ENCODE results near the gene SLC35F1.

Gene SLC35F1

GRCh38 chr6:117911660-117912059, 4.6 kb downstream of the SLC35F1 start:
- no peak for TF ChIP-seq CTCF (IDR thresholded peaks at IDR 0.05; ENCODE audit: insufficient read depth, low read depth, low read length, missing control alignments)
- DNase-seq (ENCODE audit: low read depth), result no peak

DNA sequence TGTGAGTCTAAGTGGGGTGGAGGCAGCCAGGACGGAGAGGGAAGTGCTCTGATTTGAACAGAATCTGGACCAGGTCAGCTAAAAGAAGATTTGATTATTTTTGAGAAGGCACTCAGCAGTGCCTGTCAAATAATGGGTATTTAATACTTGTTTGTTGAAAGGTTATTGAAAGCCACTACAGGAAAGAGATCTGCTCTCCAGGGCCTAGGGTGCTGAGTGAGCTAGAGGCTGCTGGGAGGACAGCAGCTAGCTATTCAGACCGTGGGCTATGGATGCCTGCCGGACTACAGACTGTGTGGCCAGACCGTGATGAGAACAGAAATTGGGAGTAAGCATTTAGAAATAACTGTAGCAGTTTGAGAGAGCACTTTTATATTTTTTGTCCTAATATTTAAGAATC, 8.8 kb downstream of the SLC35F1 start:
- DNase-seq (ENCODE audit: low read depth), result no peak
- no peak overlapping the region for H3K4me3 ChIP-seq (ENCODE audit: low read length)
- no peak for TF ChIP-seq CTCF (IDR thresholded peaks at IDR 0.05; ENCODE audit: insufficient read depth, low read depth, low read length, missing control alignments)

More at GRCh38 chr6:117911660-117912059, 4.6 kb downstream of the SLC35F1 start:
- H3K4me3 ChIP-seq (ENCODE audit: low read length), result no peak overlapping the region

GRCh38 chr6:117916483-117916882, 9.4 kb downstream of the SLC35F1 start:
- H3K4me3 ChIP-seq (ENCODE audit: low read length), result no peak overlapping the region
- DNase-seq (ENCODE audit: low read depth), result no peak
- TF ChIP-seq CTCF (IDR thresholded peaks at IDR 0.05; ENCODE audit: insufficient read depth, low read depth, low read length, missing control alignments), result no peak

DNA sequence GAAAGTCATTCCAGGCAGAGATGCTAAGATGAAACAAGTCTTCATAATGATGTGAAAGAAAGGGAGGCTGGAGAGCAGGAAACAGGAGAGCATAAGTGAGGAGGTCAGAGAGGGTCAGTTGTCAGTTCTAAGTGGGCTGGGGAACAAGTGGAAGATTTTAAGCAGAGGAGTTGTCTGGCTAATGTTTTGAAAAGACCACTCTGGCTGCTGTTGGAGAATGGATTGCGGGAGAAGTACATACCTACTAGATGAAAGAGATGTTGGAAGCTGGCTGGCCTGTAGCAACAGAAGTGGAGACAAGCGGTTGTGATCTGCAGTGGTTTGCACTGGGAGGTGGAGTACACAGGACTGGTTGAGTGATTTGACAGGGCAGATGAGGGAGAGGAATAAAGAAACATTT, 10.1 kb downstream of the SLC35F1 start:
- TF ChIP-seq CTCF (IDR thresholded peaks at IDR 0.05; ENCODE audit: insufficient read depth, low read depth, low read length, missing control alignments), result no peak
- DNase-seq (ENCODE audit: low read depth), result no peak
- H3K4me3 ChIP-seq (ENCODE audit: low read length), result no peak overlapping the region

DNA sequence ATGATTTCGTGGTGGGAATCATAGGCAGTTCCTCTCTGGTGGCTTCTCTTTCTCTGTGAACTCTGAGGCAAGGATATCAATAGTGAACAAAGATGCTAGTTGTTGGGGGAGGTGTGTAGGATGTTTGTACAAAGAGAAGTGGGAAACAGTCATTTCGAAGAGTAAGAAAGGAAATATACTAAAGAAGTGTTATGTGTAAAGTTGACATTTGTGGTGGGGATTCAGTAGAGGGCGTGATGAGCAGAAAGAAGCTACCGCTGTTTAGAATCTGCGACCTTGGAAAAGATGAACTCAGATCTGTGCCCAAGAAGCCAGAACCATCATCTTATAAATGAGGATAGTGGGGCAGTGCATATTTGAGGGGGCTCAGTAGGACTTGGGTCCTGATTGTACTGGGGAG, 11.4 kb downstream of the SLC35F1 start:
- no peak overlapping the region for H3K4me3 ChIP-seq (ENCODE audit: low read length)
- no peak for DNase-seq (ENCODE audit: low read depth)
- TF ChIP-seq CTCF (IDR thresholded peaks at IDR 0.05; ENCODE audit: insufficient read depth, low read depth, low read length, missing control alignments), result no peak

DNA sequence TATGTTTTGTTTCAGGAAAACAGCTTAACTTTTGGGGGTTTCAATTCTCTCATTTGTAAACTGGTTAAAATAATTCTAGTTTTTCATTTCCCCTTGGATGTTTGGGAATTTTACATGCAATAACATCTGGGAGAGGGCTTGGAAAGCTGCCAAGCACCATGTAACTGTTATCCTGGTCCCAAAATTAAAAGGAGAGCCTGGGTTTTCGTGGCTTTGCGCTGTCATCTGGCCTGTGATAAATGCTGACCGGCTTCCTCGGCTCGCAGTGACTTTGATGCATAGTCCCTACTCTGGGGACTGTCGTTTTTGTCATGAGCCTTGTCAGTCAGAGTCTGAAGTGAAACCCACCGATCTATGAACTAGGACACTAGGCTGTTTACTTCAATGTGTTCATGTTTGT, 12.2 kb downstream of the SLC35F1 start:
- H3K4me3 ChIP-seq (ENCODE audit: low read length), result no peak overlapping the region
- no peak for DNase-seq (ENCODE audit: low read depth)
- no peak for TF ChIP-seq CTCF (IDR thresholded peaks at IDR 0.05; ENCODE audit: insufficient read depth, low read depth, low read length, missing control alignments)
